Karpas-422 (cell line): Measurements from ENCODE around the gene ZYG11A. TPM values are rescaled to one million over a fixed set of nuclear protein-coding genes. Genes with fewer than 3 reads are reported as not detected.

Source experiments
- DNase-seq: peaks from one replicate; pipeline ENCODE4 v3.0.0-alpha.2; 2015
- H2AFZ ChIP-seq: fragments of 200-600 bp; sonication (generic); 2 replicates; pipeline ENCODE4 v1.6.1; 2014; ENCODE audit warnings: antibody characterized with exemption, low read length, mixed read lengths
- H3K27ac ChIP-seq: fragments of 200-600 bp; sonication (generic); 2 replicates; pipeline ENCODE4 v1.5.1; 2014; ENCODE audit warnings: mild to moderate bottlenecking, low read length, moderate library complexity
- H3K27me3 ChIP-seq: fragments of 200-600 bp; sonication (generic); 2 replicates; pipeline ENCODE4 v1.6.1; 2014; ENCODE audit warnings: low read length, mixed read lengths
- H3K36me3 ChIP-seq: fragments of 200-600 bp; sonication (generic); 2 replicates; pipeline ENCODE4 v1.6.1; 2014; ENCODE audit warnings: low read length, mixed read lengths; ENCODE audit not compliant: insufficient read depth
- H3K4me1 ChIP-seq: fragments of 200-600 bp; sonication (generic); 2 replicates; pipeline ENCODE4 v1.6.1; 2014; ENCODE audit warnings: mild to moderate bottlenecking, low read length, mixed read lengths
- H3K4me2 ChIP-seq: fragments of 200-600 bp; sonication (generic); 2 replicates; pipeline ENCODE4 v1.6.1; 2014; ENCODE audit warnings: low read length, low read depth, mild to moderate bottlenecking; ENCODE audit not compliant: poor library complexity, severe bottlenecking
- H3K4me3 ChIP-seq: fragments of 200-600 bp; sonication (generic); 2 replicates; pipeline ENCODE4 v1.5.1; 2014; ENCODE audit warnings: mild to moderate bottlenecking, antibody characterized with exemption, low read length, mixed read lengths
- H3K79me2 ChIP-seq: fragments of 200-600 bp; sonication (generic); 2 replicates; pipeline ENCODE4 v1.6.1; 2014; ENCODE audit warnings: mild to moderate bottlenecking, low read length, mixed read lengths
- H3K9ac ChIP-seq: fragments of 200-600 bp; sonication (generic); 2 replicates; pipeline ENCODE4 v1.6.0; 2014; ENCODE audit warnings: low read length
- H3K9me2 ChIP-seq: fragments of 200-600 bp; sonication (generic), shearing (Covaris generic); replicated peaks from 2 replicates; pipeline ENCODE4 v1.6.0; 2014; ENCODE audit warnings: mild to moderate bottlenecking, low read length, moderate library complexity; ENCODE audit not compliant: insufficient read depth
- H3K9me3 ChIP-seq: fragments of 300-700, 200-600 bp; sonication (generic); 2 replicates; pipeline ENCODE4 v1.6.1; 2014; ENCODE audit warnings: low read length, mixed read lengths
- H4K20me1 ChIP-seq: fragments of 200-600 bp; sonication (generic); 2 replicates; pipeline ENCODE4 v1.6.1; 2014; ENCODE audit warnings: mild to moderate bottlenecking, antibody characterized with exemption, low read length, low read depth; ENCODE audit not compliant: insufficient read depth
- total RNA-seq: library from RNA; depleted of rRNA; stranded (reverse); fragments of >200 nt; shearing (Covaris generic); gene quantifications from 2 replicates; pipeline ENCODE4 v1.2.3, GENCODE V29; 2014; ENCODE audit warnings: low replicate concordance

ZYG11A gene
- total RNA-seq, 1 experiment from 2014 or later: not detected

DNA sequence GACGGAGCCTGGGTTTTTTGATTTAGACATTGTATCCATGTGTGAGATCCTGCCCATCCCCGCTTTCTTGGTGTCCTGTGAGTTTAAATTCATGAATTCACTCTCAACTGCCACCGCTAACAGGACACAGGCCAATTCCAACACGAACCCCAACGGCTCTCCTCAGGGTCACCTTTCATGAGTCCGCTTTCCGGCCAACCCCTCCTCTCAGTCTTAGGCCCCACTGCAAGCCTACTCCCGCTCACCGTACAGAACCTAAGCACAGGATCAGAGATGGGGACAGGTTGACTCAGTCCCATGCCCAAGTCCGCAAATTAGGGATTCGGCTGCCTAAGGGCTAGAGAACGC is 84.3 kb downstream of the ZYG11A start:
- H3K9ac ChIP-seq: no peak overlapping the region
- no peaks in the 10 kb centered on the region for H4K20me1 ChIP-seq
- H3K79me2 ChIP-seq: no peaks in the 10 kb centered on the region
- no peaks in the 10 kb centered on the region for H3K27me3 ChIP-seq
- no peak overlapping the region for H3K4me2 ChIP-seq
- no peaks in the 10 kb centered on the region for H3K9me3 ChIP-seq
- no peaks in the 10 kb centered on the region for H3K36me3 ChIP-seq
- H3K4me3 ChIP-seq: no peak overlapping the region
- no peaks in the 10 kb centered on the region for H3K4me1 ChIP-seq
- no peak for DNase-seq
- H3K9me2 ChIP-seq: no peaks in the 10 kb centered on the region
- H3K27ac ChIP-seq: no peak overlapping the region
- H2AFZ ChIP-seq: no peak overlapping the region

DNA sequence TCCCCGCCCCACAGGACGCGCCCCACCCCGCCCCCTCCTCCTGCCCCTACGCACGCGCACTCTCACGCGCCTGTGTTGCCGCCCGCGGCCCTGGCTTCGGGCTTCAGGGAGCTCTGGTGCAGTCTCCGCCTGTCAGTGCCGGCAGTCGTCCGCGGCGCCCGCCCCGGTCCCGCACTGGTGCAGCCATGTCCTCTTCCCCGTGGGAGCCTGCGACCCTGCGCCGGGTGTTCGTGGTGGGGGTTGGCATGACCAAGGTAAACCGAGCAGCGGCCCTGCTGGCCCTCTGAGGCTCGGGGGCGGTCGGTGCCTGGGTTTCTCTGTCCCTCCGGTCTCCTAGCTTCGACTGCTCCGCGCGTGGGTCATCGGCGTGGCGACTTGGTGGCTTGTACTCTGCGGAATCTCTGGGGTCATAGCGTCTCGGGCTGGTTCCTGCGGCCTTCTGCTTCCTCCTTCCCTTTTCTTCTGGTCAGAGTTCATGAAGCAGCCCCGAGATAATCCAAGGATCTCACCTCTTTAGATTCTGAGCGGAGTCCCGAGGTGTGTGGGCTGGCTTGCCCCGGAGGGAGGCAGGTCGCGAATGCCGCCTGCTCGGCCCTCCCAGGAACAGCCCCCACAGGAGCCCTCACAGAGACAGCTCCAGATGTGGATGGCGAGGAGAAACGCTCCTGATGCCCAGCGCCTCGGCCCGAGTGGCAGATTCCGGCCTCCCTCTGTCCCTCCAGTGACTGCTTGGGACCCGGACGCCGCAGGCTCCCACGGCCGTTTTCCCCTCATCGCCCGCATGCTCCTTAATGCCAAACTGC is 84.9 kb downstream of the ZYG11A start, which contains the start of gene SCP2:
Gene SCP2 (plus strand): TSS at position 65 of the 803 bp plus-strand sequence. CDS start 121 bp downstream, at position 186.
- H3K9ac ChIP-seq: no peak within 1 kb of the TSS
- no peak within 1 kb of the TSS for H3K4me3 ChIP-seq
- H3K9me2 ChIP-seq: no peaks in the 10 kb centered on the region
- H3K27me3 ChIP-seq: no peaks in the 10 kb centered on the region
- H3K79me2 ChIP-seq: no peaks in the 10 kb centered on the region
- H3K9me3 ChIP-seq: no peaks in the 10 kb centered on the region
- no peak within 1 kb of the TSS for H3K27ac ChIP-seq
- no peaks in the 10 kb centered on the region for H3K36me3 ChIP-seq
- H3K4me2 ChIP-seq: no peak within 1 kb of the TSS
- H3K4me1 ChIP-seq: no peaks in the 10 kb centered on the region
- H2AFZ ChIP-seq: no peak within 1 kb of the TSS
- no peak for DNase-seq
- no peaks in the 10 kb centered on the region for H4K20me1 ChIP-seq

DNA sequence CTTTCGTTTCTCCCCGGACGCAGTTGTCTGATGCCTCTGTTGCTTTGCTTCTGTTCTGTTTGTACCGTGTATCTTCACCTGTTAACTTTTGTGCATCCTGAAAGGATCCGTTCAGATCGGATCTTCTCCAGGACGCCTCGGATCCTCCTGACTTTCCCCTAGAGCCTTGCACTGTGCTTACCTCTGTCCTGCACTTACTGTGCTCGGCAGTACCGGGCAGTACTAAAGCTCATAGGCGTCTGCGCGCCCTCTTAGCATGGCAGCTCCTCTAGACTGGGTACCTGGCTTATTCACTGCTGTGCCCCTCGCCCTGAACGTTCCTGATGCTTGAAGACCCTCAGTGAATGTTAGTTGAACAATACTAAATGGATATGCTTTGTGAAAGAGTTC is 85.5 kb downstream of the ZYG11A start:
- H3K4me1 ChIP-seq: no peaks in the 10 kb centered on the region
- no peaks in the 10 kb centered on the region for H4K20me1 ChIP-seq
- H3K27ac ChIP-seq: no peak overlapping the region
- no peaks in the 10 kb centered on the region for H3K9me3 ChIP-seq
- no peaks in the 10 kb centered on the region for H3K36me3 ChIP-seq
- H3K27me3 ChIP-seq: no peaks in the 10 kb centered on the region
- no peak for DNase-seq
- H3K4me2 ChIP-seq: no peak overlapping the region
- H3K9me2 ChIP-seq: no peaks in the 10 kb centered on the region
- no peak overlapping the region for H2AFZ ChIP-seq
- H3K4me3 ChIP-seq: no peak overlapping the region
- no peaks in the 10 kb centered on the region for H3K79me2 ChIP-seq
- no peak overlapping the region for H3K9ac ChIP-seq

DNA sequence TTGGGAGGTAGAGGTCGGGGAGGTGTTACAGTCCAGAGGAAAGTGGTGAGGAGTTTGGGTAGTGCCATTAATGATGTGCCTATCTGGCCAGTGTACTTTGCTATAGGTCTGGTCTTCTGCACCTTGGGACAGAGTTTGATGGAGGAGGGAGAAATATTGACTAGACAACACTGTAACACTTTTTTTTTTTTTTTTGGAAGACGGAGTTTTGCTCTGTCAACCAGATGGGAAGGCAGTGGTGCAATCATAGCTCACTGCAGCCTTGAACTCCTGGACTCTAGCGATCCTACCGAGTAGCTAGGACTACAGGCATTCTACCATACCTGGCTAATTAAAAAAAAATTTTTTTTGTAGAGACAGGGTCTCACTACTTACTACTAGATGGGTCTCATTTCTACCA is 86.5 kb downstream of the ZYG11A start:
- no peak overlapping the region for H3K27ac ChIP-seq
- H3K9me2 ChIP-seq: no peaks in the 10 kb centered on the region
- H3K9me3 ChIP-seq: no peaks in the 10 kb centered on the region
- H3K36me3 ChIP-seq: no peaks in the 10 kb centered on the region
- H3K27me3 ChIP-seq: no peaks in the 10 kb centered on the region
- no peak overlapping the region for H3K4me3 ChIP-seq
- H3K4me1 ChIP-seq: no peaks in the 10 kb centered on the region
- no peak overlapping the region for H3K9ac ChIP-seq
- H3K79me2 ChIP-seq: no peaks in the 10 kb centered on the region
- no peak overlapping the region for H2AFZ ChIP-seq
- no peaks in the 10 kb centered on the region for H4K20me1 ChIP-seq
- DNase-seq: no peak
- no peak overlapping the region for H3K4me2 ChIP-seq

DNA sequence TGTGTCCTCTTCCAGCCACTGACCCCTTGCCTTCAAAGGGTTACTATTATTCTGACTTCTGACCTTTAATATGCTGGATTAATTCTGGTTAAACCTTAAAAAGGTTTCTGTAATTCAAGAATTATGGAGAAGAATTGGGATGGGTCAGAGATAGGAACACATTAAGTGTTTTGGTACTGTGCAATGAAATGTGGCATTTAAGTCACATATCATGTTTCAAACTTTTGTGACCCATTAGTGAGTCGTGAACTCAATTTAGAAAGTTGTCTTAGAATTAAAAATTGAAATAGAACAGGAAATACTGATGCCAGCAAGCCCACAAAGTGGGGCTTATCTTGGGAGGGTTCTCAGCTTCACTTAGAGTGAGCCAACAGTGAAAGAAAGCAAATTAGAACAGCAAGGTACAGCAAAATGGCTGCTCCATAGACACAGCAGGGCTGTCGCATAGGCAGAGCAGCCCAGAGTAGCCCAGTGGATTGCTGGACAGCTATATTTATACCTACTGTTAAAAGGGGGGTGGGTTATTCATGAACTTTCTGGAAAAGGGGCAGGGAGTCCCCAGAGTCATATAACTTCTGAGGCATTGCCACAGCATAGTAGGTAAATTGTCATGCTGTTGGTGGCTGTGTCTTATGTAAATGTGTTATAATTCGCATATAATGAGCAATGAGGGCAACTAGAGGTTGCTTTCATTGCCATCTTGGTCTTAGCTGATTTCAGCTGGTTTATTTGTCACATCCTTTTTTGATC is 95.0 kb downstream of the ZYG11A start:
- H3K79me2 ChIP-seq: no peaks in the 10 kb centered on the region
- H3K36me3 ChIP-seq: no peaks in the 10 kb centered on the region
- DNase-seq: no peak
- H3K4me2 ChIP-seq: no peak overlapping the region
- no peak overlapping the region for H2AFZ ChIP-seq
- no peaks in the 10 kb centered on the region for H3K27me3 ChIP-seq
- H3K4me1 ChIP-seq: no peaks in the 10 kb centered on the region
- no peaks in the 10 kb centered on the region for H3K9me3 ChIP-seq
- no peaks in the 10 kb centered on the region for H4K20me1 ChIP-seq
- no peak overlapping the region for H3K27ac ChIP-seq
- no peaks in the 10 kb centered on the region for H3K9me2 ChIP-seq
- no peak overlapping the region for H3K9ac ChIP-seq
- no peak overlapping the region for H3K4me3 ChIP-seq

DNA sequence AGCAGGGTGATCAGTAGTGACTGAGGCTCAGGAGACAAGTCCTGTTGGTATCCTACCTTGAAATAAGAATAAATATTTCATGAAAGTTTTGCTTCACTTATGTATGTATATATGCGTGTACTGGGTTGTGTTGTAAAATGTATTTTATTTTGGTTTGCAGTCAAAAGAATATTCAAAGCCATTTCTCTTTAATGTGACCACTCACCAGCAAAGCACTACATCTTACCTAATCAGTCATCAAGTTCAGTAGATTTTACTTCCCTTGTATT is 95.6 kb downstream of the ZYG11A start:
- no peaks in the 10 kb centered on the region for H3K79me2 ChIP-seq
- H3K27ac ChIP-seq: no peak overlapping the region
- no peak for DNase-seq
- H3K4me1 ChIP-seq: no peaks in the 10 kb centered on the region
- no peaks in the 10 kb centered on the region for H3K9me2 ChIP-seq
- H3K27me3 ChIP-seq: no peaks in the 10 kb centered on the region
- no peaks in the 10 kb centered on the region for H4K20me1 ChIP-seq
- H3K36me3 ChIP-seq: no peaks in the 10 kb centered on the region
- no peak overlapping the region for H2AFZ ChIP-seq
- H3K4me3 ChIP-seq: no peak overlapping the region
- no peak overlapping the region for H3K4me2 ChIP-seq
- no peaks in the 10 kb centered on the region for H3K9me3 ChIP-seq
- H3K9ac ChIP-seq: no peak overlapping the region

DNA sequence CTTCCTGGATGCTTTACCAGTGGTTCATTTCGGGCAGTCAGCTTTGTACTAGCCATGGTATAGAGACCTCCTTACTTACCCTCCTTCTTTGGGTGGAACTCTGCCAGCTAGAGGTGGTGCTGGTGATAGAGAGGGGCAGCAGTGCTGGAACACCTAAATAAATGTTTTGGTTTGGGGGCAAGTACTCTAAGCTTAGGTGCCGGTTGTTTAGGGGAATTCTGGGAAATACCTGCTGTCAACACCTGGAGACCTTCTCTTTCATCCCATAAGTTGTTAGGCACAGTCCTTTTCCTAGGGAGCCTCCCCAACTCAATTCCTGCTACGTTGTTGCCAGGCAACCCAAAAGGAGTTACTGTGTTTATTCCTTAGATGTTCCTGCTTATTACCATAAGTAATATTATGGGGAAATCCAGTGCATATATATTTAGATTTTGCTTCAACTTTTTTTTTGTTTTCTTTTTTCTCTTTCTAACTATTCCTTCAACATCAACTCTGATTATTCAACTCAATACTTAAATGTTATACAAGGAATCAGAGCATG is 101.4 kb downstream of the ZYG11A start:
- H3K4me2 ChIP-seq: no peak overlapping the region
- H3K4me3 ChIP-seq: no peak overlapping the region
- H3K9me3 ChIP-seq: no peaks in the 10 kb centered on the region
- H3K9ac ChIP-seq: no peak overlapping the region
- no peaks in the 10 kb centered on the region for H4K20me1 ChIP-seq
- H3K4me1 ChIP-seq: no peaks in the 10 kb centered on the region
- H3K9me2 ChIP-seq: no peaks in the 10 kb centered on the region
- DNase-seq: no peak
- no peaks in the 10 kb centered on the region for H3K27me3 ChIP-seq
- H2AFZ ChIP-seq: no peak overlapping the region
- H3K79me2 ChIP-seq: no peaks in the 10 kb centered on the region
- no peaks in the 10 kb centered on the region for H3K36me3 ChIP-seq
- H3K27ac ChIP-seq: no peak overlapping the region

DNA sequence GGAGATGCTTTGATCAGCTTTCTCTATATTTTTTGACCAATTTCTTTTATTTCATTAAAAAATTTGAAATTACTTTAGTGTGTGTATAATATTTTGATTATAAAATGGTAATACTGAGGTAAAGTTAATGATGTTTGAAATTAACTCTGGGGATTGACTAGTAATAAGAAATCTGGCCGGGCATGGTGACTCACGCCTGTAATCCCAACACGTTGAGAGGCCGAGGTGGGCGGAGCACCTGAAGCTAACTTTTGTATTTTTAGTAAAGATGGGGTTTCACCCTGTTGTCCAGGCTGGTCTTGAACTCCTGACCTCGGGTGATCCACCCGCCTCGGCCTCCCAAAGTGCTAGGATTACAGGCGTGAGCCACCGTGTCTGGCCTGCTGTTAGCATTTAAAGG is 102.0 kb downstream of the ZYG11A start:
- no peaks in the 10 kb centered on the region for H3K9me3 ChIP-seq
- H3K36me3 ChIP-seq: no peaks in the 10 kb centered on the region
- H3K9ac ChIP-seq: no peak overlapping the region
- H3K4me3 ChIP-seq: no peak overlapping the region
- H3K4me1 ChIP-seq: no peaks in the 10 kb centered on the region
- no peak for DNase-seq
- H3K27ac ChIP-seq: no peak overlapping the region
- no peaks in the 10 kb centered on the region for H3K9me2 ChIP-seq
- no peaks in the 10 kb centered on the region for H3K27me3 ChIP-seq
- no peaks in the 10 kb centered on the region for H4K20me1 ChIP-seq
- no peak overlapping the region for H2AFZ ChIP-seq
- H3K79me2 ChIP-seq: no peaks in the 10 kb centered on the region
- no peak overlapping the region for H3K4me2 ChIP-seq
